GM10266 (cell line): ENCODE results near the gene GTF3C5.
"Not testable (repeated sequence)": the region's sequence is repeated elsewhere in the genome, so short reads cannot be mapped to it uniquely, and the experiment has no call there.

Source experiments
- DNase-seq: peaks from one replicate; pipeline ENCODE4 v3.0.0; 2012; ENCODE audit errors: extremely low spot score
- CTCF ChIP-seq: IDR thresholded peaks from 2 replicates; pipeline ENCODE4 v1.5.1; 2012; ENCODE audit warnings: mild to moderate bottlenecking, low read depth; ENCODE audit not compliant: control insufficient read depth, insufficient read depth; ENCODE audit errors: missing control alignments

The GTF3C5 gene

DNA sequence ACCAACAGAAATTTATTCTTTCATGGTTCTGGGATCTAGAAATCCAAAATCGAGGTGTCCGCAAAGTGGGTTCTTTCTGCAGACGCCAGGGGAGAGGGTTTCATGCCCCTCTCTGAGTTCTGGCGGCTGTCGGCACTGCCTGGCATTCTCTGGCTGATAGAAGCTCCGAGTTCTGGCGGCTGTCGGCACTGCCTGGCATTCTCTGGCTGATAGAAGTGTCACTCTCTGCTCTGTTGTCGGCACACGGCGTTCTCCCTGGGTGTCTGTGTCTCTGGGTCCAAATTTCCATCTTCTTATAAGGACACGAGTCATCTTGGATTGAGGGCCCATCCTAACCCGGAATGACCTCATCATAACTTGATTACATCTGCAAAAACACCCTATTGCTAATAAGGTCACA is 44.7 kb upstream of the GTF3C5 start:
- TF ChIP-seq CTCF, result no peak
- DNase-seq, result no peak

GRCh38 chr9:132986640-132987620 is 43.9 kb upstream of the GTF3C5 start:
- TF ChIP-seq CTCF, result no peak
- DNase-seq, result no peak

GRCh38 chr9:132988244-132989013 is 42.4 kb upstream of the GTF3C5 start:
- no peak for TF ChIP-seq CTCF
- DNase-seq, result no peak

DNA sequence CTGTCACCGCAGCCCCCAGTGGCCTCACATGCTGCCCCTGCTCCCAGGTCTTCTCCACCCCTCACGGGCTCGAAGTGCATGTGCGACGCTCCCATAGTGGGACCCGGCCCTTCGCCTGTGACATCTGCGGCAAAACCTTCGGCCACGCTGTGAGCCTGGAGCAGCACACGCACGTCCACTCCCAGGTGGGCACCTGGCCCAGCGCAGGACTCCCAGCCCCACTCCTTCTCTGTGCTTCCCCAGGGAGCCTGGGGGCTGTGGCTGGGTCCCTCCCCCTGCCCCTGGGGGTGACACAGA is 41.8 kb upstream of the GTF3C5 start:
- TF ChIP-seq CTCF, result no peak
- DNase-seq, result no peak

DNA sequence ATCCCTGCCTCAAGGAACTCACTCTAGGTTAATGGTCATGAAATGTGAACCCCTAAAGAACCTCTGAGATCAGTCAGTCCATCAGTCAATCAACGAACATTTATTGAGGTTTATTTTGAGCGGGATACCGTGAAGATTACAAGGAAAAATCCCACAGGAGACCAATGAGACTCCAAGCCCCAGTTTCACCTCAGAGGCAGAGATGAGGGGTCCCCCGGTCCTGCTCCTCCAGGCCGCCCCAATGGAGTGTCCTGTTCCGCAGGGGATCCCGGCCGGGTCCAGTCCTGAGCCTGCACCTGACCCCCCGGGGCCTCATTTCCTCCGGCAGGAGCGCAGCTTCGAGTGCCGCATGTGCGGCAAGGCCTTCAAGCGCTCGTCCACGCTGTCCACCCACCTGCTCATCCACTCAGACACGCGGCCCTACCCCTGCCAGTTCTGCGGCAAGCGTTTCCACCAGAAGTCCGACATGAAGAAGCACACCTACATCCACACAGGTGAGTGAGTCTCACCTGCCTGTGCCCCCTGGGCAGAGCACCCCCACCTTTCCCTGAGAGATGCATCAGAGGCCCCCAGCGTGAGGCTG is 41.3 kb upstream of the GTF3C5 start:
- TF ChIP-seq CTCF, result no peak
- DNase-seq, result no peak

DNA sequence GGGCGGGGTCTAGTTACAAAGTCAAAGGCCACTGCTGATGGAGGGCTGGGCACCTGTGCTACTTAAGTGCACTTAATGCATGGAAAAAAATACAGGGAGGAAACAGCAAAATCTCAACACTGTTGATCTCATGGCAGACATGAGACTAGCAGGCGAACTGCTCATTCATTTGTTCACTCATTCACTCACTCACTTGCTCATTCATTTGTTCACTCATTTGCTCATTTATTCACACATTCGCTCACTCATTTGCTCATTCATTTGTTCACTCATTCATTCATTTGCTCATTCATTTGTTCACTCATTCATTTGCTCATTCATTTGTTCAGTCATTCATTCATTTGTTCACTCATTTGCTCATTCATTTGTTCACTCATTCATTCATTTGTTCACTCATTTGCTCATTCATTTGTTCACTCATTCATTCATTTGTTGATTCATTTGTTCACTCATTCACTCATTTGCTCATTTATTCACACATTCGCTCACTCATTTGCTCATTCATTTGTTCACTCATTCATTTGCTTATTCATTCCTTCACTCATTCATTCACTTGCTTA is 40.7 kb upstream of the GTF3C5 start:
- DNase-seq, result not testable (repeated sequence)

- no peak for TF ChIP-seq CTCF
- DNase-seq, result no peak
Measured at GRCh38 chr9:132990781-132991180, 40.0 kb upstream of the GTF3C5 start.
